HG02623 (cell line): ENCODE results near the gene PDE4DIP.
"Not testable (repeated sequence)": the region's sequence is repeated elsewhere in the genome, so short reads cannot be mapped to it uniquely, and the experiment has no call there.

ENCODE experiments used
- ATAC-seq: cut with Tn5 transposase; IDR thresholded peaks from one replicate; pipeline ENCODE4 v1.9.1; 2021; ENCODE audit warnings: moderate library complexity; ENCODE audit not compliant: unreplicated experiment

The PDE4DIP gene

GRCh38 chr1:148916695-148917348, 72.6 kb downstream of the PDE4DIP start:
- not testable (repeated sequence) for ATAC-seq

- not testable (repeated sequence) for ATAC-seq
These were observed 74.7 kb downstream of the PDE4DIP start for GRCh38 chr1:148918836-148919447.

GRCh38 chr1:148921047-148921446, 76.8 kb downstream of the PDE4DIP start:
- ATAC-seq, result not testable (repeated sequence)

GRCh38 chr1:148923798-148924197, 79.6 kb downstream of the PDE4DIP start:
- not testable (repeated sequence) for ATAC-seq

- not testable (repeated sequence) for ATAC-seq
These were observed 83.4 kb downstream of the PDE4DIP start for GRCh38 chr1:148927645-148928044.

- ATAC-seq, result not testable (repeated sequence)
These were observed 85.0 kb downstream of the PDE4DIP start for GRCh38 chr1:148929253-148929652.

GRCh38 chr1:148935381-148936002, 91.3 kb downstream of the PDE4DIP start:
- not testable (repeated sequence) for ATAC-seq

GRCh38 chr1:148942906-148943305, 98.7 kb downstream of the PDE4DIP start:
- not testable (repeated sequence) for ATAC-seq

GRCh38 chr1:148945130-148945529, 100.9 kb downstream of the PDE4DIP start:
- ATAC-seq, result not testable (repeated sequence)

GRCh38 chr1:148948768-148949167, 104.5 kb downstream of the PDE4DIP start:
- ATAC-seq, result not testable (repeated sequence)

- ATAC-seq, result peak; percentile 56
These were observed 107.4 kb downstream of the PDE4DIP start for GRCh38 chr1:148951336-148952227.

GRCh38 chr1:148952253-148952937, 108.2 kb downstream of the PDE4DIP start:
- ATAC-seq, result peak; percentile 76

- not testable (repeated sequence) for ATAC-seq
These were observed 108.8 kb downstream of the PDE4DIP start for GRCh38 chr1:148952938-148953616.

GRCh38 chr1:148953730-148954129, 109.5 kb downstream of the PDE4DIP start:
- not testable (repeated sequence) for ATAC-seq

GRCh38 chr1:148958343-148958742, 114.1 kb downstream of the PDE4DIP start:
- not testable (repeated sequence) for ATAC-seq

GRCh38 chr1:148960212-148961000, 116.2 kb downstream of the PDE4DIP start:
- ATAC-seq, result not testable (repeated sequence)

GRCh38 chr1:148962127-148962857, 118.1 kb downstream of the PDE4DIP start:
- not testable (repeated sequence) for ATAC-seq

GRCh38 chr1:148966084-148966483, 121.9 kb downstream of the PDE4DIP start:
- ATAC-seq, result not testable (repeated sequence)
